Measurements from ENCODE around the gene HAND1. TPM values are rescaled to one million over a fixed set of nuclear protein-coding genes. Genes with fewer than 3 reads are reported as not detected.

Gene HAND1
- total RNA-seq, 1 donor from 2014 or later: not detected

DNA sequence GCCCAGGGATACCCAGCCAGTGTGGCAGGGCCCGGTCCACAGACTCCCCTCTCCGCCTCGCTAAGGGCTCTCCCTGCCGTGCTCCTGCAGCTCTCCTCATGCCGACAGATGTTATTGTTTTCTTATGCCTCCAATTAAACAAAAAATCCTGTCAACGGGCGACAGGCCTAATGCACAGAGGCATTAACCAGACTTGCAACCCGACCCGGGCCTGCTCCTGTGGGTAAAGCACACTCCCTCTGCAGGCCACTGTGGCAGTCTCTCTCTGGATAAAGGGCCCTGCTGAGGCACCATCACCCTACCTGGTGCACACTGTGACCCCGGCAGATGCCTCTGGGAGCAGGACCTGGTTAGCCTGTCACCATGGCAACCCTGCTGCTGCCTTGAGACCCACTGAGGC is 27.5 kb upstream of the HAND1 start:
- H3K27me3 ChIP-seq: no peaks in the 10 kb centered on the region
- DNase-seq: peak; percentile 32
- TF ChIP-seq, protein P1, sequence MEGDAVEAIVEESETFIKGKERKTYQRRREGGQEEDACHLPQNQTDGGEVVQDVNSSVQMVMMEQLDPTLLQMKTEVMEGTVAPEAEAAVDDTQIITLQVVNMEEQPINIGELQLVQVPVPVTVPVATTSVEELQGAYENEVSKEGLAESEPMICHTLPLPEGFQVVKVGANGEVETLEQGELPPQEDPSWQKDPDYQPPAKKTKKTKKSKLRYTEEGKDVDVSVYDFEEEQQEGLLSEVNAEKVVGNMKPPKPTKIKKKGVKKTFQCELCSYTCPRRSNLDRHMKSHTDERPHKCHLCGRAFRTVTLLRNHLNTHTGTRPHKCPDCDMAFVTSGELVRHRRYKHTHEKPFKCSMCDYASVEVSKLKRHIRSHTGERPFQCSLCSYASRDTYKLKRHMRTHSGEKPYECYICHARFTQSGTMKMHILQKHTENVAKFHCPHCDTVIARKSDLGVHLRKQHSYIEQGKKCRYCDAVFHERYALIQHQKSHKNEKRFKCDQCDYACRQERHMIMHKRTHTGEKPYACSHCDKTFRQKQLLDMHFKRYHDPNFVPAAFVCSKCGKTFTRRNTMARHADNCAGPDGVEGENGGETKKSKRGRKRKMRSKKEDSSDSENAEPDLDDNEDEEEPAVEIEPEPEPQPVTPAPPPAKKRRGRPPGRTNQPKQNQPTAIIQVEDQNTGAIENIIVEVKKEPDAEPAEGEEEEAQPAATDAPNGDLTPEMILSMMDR (IDR thresholded peaks at IDR 0.05): no peak
- no peak for ATAC-seq
- no peaks in the 10 kb centered on the region for H3K36me3 ChIP-seq
- intact Hi-C loops (cut with DNase I): no loop called here
- no peaks in the 10 kb centered on the region for H3K4me1 ChIP-seq
- H3K9me3 ChIP-seq: no peaks in the 10 kb centered on the region
- no peak overlapping the region for H3K4me3 ChIP-seq
- H3K27ac ChIP-seq: no peak overlapping the region

GRCh38 chr5:154503698-154504039 is 25.6 kb upstream of the HAND1 start:
- intact Hi-C loops (cut with DNase I): no loop called here
- TF ChIP-seq, protein P1 (IDR thresholded peaks at IDR 0.05): no peak
- Histone ChIP-seq H3K27ac (no peak overlapping the region), H3K36me3 (no peaks in the 10 kb centered on the region), H3K4me3 (no peak overlapping the region), H3K4me1 (no peaks in the 10 kb centered on the region), H3K9me3 (no peaks in the 10 kb centered on the region), H3K27me3 (no peaks in the 10 kb centered on the region)
- DNase-seq: no peak
- ATAC-seq: no peak

GRCh38 chr5:154502180-154502579 is 24.2 kb upstream of the HAND1 start:
- Histone ChIP-seq H3K27ac (no peak overlapping the region), H3K9me3 (no peaks in the 10 kb centered on the region), H3K36me3 (no peaks in the 10 kb centered on the region), H3K4me1 (no peaks in the 10 kb centered on the region), H3K4me3 (no peak overlapping the region), H3K27me3 (peaks cover 11% of the 10 kb centered on the region)
- intact Hi-C loops (cut with DNase I): no loop called here
- TF ChIP-seq, protein P1 (IDR thresholded peaks at IDR 0.05): no peak
- ATAC-seq: no peak
- no peak for DNase-seq

DNA sequence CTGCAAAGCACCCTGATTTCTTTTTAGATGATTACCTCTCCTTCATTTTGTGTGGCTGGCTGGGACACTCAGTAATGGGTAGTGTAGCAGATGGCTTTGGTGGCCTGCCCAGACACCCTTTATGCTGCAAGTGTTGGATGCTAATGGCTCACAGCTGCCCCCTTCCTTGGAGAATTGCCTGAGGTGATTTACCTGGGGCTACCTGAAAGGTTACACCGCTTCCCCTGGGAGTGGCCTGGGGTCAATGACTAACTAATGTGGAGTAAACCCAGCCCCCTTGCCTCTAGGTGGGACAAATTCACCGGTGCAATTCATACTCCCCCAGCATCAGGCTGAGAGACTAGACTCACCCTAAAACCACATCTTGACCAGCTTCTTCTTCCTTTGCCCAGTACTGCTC is 23.5 kb upstream of the HAND1 start:
- intact Hi-C loops (cut with DNase I): no loop called here
- TF ChIP-seq, protein P1 (IDR thresholded peaks at IDR 0.05): no peak
- ATAC-seq (no peak), DNase-seq (peak; percentile 21)
- H3K9me3 ChIP-seq: no peaks in the 10 kb centered on the region
- H3K4me1 ChIP-seq: no peaks in the 10 kb centered on the region
- peaks cover 17% of the 10 kb centered on the region for H3K27me3 ChIP-seq
- H3K27ac ChIP-seq: no peak overlapping the region
- H3K4me3 ChIP-seq: no peak overlapping the region
- H3K36me3 ChIP-seq: no peaks in the 10 kb centered on the region

GRCh38 chr5:154498994-154499393 is 21.0 kb upstream of the HAND1 start:
- TF ChIP-seq, protein P1 (IDR thresholded peaks at IDR 0.05): no peak
- no peak overlapping the region for H3K4me3 ChIP-seq
- ATAC-seq (no peak), DNase-seq (no peak)
- H3K27ac ChIP-seq: no peak overlapping the region
- H3K27me3 ChIP-seq: peaks cover 39% of the 10 kb centered on the region
- no peaks in the 10 kb centered on the region for H3K36me3 ChIP-seq
- H3K9me3 ChIP-seq: no peaks in the 10 kb centered on the region
- H3K4me1 ChIP-seq: no peaks in the 10 kb centered on the region
- intact Hi-C loops (cut with DNase I): no loop called here

- TF ChIP-seq, protein P1 (IDR thresholded peaks at IDR 0.05): no peak
- H3K9me3 ChIP-seq: no peaks in the 10 kb centered on the region
- peaks cover 43% of the 10 kb centered on the region for H3K27me3 ChIP-seq
- no peaks in the 10 kb centered on the region for H3K36me3 ChIP-seq
- intact Hi-C loops (cut with DNase I): no loop called here
- peak; percentile 6 for DNase-seq
- no peak overlapping the region for H3K27ac ChIP-seq
- H3K4me3 ChIP-seq: no peak overlapping the region
- ATAC-seq: no peak
- H3K4me1 ChIP-seq: no peaks in the 10 kb centered on the region
These were observed 20.6 kb upstream of the HAND1 start for GRCh38 chr5:154498591-154498990.
